ENCODE results near the gene ZNF394.
A peak's percentile ranks its signal among the peaks of the same experiment; 100 is the strongest.
"Not testable (repeated sequence)": the region's sequence is repeated elsewhere in the genome, so short reads cannot be mapped to it uniquely, and the experiment has no call there.

The ZNF394 gene

GRCh38 chr7:99499721-99500636 is at the start of gene ZNF394:
Gene ZNF394, minus strand, starts transcription at chr7:99500281. Its CDS starts 188 bp downstream, at chr7:99500093.
- peak; percentile 50 for DNase-seq

GRCh38 chr7:99549545-99549944 is 49.5 kb upstream of the ZNF394 start:
- DNase-seq: not testable (repeated sequence)

GRCh38 chr7:99545308-99545707 is 45.2 kb upstream of the ZNF394 start:
- DNase-seq: not testable (repeated sequence)

GRCh38 chr7:99543916-99544315 is 43.8 kb upstream of the ZNF394 start:
- DNase-seq: no peak

DNA sequence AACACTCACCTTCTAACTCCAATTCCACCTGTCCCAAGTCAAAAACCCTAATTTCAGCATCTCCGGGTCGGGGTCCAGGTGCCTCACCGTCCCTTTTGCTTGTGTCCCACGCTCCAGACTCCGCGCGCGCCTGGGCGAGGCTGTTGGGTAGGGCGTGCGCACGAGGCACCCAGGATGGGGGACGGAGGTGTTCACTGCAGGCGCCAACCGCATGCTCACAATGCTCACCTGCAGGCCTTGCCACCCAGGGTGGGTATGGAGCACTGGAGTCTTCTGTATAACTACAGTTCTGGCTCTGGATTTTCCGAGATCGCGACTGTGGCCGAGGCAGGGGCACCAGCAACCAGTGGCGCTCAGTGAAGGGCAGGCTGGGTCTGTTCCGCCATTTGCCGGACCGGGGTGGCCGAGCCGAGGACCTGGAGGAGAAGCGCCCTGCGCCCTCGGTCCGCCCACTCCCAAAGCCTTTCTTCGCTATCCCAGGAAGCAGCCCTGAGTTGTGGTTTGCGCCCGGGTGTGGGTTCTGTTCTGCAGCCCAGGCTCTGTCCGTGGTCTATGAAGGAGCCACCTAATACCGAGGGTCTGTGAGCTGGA is 43.1 kb upstream of the ZNF394 start:
- no peak for DNase-seq

GRCh38 chr7:99541212-99541611 is 41.1 kb upstream of the ZNF394 start:
- no peak for DNase-seq

DNA sequence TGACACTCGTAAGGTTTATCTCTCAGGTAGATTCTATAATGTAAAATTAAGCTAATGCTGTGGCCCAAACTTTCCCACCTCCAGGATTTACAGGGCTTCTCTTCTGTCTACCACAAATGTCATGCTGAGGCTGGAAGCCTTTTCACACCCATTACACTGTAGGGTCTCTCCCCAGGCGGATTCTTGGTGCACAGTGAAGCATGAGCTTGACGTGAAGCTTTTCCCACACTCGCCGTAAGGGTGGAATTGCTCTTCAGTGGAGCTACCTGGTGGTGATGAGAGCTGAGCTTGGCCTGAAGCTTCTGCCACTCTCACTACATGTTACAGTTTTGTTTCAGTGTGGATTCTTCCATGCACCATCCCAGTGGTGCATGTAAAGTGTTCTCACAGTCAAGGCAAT is 40.5 kb upstream of the ZNF394 start:
- DNase-seq: no peak

DNA sequence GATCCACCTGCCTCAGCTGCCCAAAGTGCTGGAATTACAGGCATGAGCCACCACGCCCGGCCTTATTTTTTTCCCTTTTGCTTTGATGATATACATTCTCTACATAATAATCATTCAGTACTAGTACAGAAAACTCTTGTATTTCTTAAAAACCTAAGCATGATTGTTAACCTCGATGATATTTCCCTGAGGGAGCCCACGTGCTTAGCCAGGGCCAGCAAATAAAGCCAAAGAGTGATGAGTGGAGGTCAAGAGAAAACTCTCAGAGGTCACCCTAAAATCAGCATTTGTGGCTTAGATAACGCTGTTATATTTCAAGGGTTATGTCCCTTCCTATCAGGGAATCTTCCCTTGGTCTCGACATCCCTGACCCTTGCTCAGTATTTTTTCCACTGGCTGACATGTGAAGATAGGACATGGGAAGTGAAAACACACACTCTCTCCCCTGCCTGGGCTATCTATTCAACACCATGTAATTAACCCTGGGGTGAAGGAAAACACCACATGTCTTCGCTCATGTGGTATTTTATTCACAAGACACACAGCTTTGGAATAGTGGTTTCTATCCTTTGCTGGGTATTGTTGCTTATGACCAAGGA is 39.2 kb upstream of the ZNF394 start:
- DNase-seq: no peak

DNA sequence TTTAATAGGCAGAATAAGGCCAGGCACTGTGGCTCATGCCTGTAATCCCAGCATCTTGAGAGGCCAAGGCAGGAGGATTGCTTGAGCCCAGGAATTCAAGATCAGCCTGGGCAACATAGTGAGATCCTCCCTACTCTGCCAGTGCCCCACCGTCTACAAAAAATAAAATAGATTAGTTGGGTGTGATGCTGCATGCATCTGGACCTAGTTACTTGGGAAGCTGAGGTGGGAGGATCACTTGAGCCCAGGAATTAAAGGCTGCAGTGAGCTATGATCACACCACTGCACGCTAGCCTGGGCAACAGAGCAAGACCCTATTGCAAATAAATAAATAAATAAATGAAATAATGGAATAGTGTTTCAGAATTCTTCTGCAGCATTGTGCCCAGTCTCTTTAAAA is 35.6 kb upstream of the ZNF394 start:
- no peak for DNase-seq

- no peak for DNase-seq
These were observed 31.3 kb upstream of the ZNF394 start for GRCh38 chr7:99531354-99531765.

DNA sequence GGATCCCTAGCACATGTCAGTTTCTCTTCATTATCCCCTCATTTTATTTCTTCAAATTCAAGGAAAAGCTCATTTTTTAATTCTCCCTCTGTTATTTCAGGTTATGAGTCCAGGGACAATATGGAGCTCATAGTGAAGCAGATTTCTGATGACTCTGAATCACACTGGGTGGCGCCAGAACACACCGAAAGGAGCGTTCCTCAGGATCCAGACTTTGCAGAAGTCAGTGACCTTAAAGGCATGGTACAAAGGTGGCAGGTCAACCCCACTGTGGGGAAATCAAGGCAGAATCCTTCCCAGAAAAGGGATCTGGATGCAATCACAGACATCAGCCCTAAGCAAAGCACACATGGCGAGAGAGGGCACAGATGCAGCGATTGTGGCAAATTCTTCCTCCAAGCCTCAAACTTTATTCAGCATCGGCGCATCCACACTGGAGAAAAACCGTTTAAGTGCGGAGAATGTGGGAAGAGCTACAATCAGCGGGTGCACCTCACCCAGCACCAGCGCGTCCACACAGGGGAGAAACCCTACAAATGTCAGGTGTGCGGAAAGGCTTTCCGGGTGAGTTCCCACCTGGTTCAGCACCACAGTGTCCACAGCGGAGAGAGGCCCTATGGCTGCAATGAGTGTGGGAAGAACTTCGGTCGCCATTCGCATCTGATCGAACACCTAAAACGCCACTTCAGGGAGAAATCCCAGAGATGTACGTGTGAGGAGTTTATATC is 25.8 kb upstream of the ZNF394 start:
- DNase-seq: no peak

GRCh38 chr7:99521399-99521798 is 21.3 kb upstream of the ZNF394 start:
- no peak for DNase-seq

GRCh38 chr7:99514050-99514449 is 14.0 kb upstream of the ZNF394 start:
- DNase-seq: no peak

GRCh38 chr7:99505324-99505662 is 5.2 kb upstream of the ZNF394 start:
- no peak for DNase-seq

- peak; percentile 93 for DNase-seq
These were observed 4.7 kb upstream of the ZNF394 start, which contains the start of gene ZKSCAN5 for GRCh38 chr7:99504603-99505323. Gene ZKSCAN5, plus strand, starts transcription at chr7:99504662. Its CDS starts 1,383 bp downstream, at chr7:99506045.

DNA sequence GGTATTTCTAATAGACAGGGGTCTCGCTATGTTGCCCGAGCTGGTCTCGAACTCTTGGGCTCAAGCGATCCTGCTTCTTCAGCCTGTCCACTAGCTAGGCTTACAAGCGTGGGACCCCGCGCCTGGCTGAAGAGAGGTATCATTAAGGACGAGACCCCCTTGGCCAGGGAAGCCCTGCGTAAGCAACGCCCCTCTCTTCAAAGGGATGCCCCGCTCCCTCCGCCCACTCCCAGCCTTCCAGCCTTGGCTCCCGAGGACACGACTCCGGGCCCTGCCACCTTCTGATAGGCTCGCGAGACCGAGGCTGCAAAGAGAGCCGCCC is 4.2 kb upstream of the ZNF394 start:
- DNase-seq: no peak

DNA sequence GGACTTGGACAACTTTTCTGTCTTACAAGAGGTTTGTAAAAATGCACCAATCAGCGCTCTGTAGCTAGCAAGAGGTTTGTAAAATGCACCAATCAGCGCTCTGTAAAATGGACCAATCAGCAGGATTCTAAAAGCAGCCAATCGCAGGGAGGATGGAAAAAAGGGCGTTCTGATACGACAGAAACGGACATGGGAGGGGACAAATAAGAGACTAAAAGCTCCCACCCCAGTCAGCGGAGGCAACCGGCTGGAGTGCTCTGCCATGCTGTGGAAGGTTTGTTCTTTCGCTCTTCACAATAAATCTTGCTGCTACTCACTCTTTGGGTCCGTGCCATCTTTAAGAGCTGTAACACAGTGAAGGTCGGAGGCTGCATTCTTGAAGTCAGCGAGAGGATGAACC is 1.2 kb upstream of the ZNF394 start:
- not testable (repeated sequence) for DNase-seq

DNA sequence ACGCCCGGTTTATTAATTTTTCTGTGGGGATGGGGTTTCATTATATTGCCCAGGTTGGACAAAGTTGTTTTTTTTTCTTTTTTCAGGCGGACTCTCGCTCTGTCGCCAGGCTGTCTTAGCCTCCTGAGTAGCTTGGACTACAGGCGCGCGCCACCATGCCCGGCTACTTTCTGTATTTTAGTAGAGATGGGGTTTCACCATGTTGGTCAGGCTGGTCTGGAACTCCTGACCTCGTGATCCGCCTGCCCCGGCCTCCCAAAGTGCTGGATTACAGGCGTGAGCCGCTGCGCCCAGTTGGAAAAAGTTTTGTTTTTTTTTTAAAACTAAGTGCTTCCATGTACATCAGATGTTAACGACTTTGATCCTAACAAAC is 542 bp upstream of the ZNF394 start:
- no peak for DNase-seq

DNA sequence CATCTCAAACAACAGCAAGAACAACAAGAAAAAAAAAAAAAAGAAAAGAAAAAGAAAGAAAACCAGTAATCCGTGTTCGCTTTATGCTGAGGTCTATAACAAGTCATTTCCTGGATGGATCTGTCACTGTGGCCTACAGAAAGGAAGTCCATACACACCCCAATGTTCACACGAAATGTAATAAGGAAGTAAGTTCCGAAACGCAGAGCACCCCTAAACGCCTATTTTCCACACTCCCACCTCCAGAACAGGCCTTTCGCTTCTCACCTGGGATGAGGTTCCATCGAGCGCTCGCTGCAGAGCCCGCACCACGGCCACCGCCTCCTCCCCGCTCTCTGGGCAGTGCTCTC is 735 bp downstream of the ZNF394 start:
- DNase-seq: no peak

- DNase-seq: no peak
These were observed 1.5 kb downstream of the ZNF394 start for GRCh38 chr7:99498546-99498944.

DNA sequence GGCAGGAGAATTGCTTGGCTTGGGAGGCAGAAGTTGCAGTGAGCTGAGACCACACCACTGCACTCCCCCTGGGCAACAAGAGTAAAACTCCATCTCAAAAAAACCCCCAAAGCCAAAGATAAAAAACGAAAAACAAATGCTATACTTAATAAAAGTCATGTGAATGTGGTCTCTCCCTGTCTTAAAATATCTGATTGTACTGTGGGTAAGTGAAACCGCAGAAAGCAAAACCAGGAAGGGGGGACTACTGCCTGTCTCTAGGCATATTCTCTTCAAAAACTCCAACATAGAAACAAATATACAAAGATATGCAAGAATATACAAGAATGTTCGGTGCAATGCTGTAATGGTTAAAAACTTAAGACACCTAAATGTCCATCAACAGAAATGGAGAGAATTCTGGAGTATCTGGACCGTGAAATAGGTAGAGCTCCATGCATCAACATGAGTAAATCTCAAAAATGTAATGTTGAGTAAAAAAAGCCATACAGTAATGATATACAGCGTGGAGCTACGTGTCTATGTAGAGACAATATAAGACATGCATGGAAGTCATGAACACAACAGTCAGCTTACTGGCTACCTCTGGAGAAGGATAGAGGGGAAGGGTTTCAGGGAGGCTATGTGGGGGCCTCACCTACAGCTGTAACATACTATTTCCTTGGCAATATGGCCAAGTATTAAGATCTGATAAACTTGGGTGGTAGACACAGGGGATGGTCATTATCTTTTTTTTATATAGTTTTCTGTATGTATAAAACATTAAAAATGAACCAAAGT is 2.1 kb downstream of the ZNF394 start:
- DNase-seq: no peak

- DNase-seq: no peak
These were observed 6.3 kb downstream of the ZNF394 start for GRCh38 chr7:99493823-99494222.
